HEK293T (cell line): ENCODE measurements around the gene TPCN2.

Source experiments
- CTCF ChIA-PET: fragments of 350-600 bp; formaldehyde crosslinking; extraction: SDS; loops from one replicate; lab custom pipeline; 2021; ENCODE audit warnings: antibody characterized with exemption, inconsistent platforms; lab: Yijun Ruan, JAX
- POLR2A ChIA-PET: fragments of 350-600 bp; formaldehyde crosslinking; extraction: SDS; loops from one replicate; lab custom pipeline; 2020; ENCODE audit warnings: antibody characterized with exemption, inconsistent platforms; lab: Yijun Ruan, JAX
- DNase-seq: peaks from one replicate; pipeline ENCODE4 v3.0.0; 2012; ENCODE audit warnings: mixed read lengths; ENCODE audit errors: extremely low spot score
- ARNT ChIP-seq: fragments of 450-650 bp; IDR thresholded peaks from 2 replicates; pipeline ENCODE4 v1.6.1; 2017; ENCODE audit warnings: mild to moderate bottlenecking
- BHLHE40 ChIP-seq: fragments of 450-650 bp; IDR thresholded peaks from 2 replicates; pipeline ENCODE4 v1.6.1; 2016; ENCODE audit warnings: mild to moderate bottlenecking, moderate library complexity, borderline replicate concordance
- CTBP1 ChIP-seq: fragments of 450-650 bp; IDR thresholded peaks from 2 replicates; pipeline ENCODE4 v1.6.1; 2016; ENCODE audit warnings: borderline replicate concordance
- ELF4 ChIP-seq: fragments of 450-650 bp; IDR thresholded peaks from 2 replicates; pipeline ENCODE4 v1.6.1; 2017; ENCODE audit warnings: antibody characterized with exemption
- FOXA1 ChIP-seq: fragments of 450-650 bp; IDR thresholded peaks from 2 replicates; pipeline ENCODE4 v1.6.1; 2016; ENCODE audit warnings: mild to moderate bottlenecking
- FOXK2 ChIP-seq: fragments of 450-650 bp; IDR thresholded peaks from 2 replicates; pipeline ENCODE4 v1.6.1; 2016; ENCODE audit warnings: mild to moderate bottlenecking
- FOXM1 ChIP-seq: fragments of 450-650 bp; IDR thresholded peaks from 2 replicates; pipeline ENCODE4 v1.6.1; 2017; ENCODE audit warnings: mild to moderate bottlenecking, borderline replicate concordance
- HDGF ChIP-seq: fragments of 450-650 bp; IDR thresholded peaks from 2 replicates; pipeline ENCODE4 v1.6.1; 2017; ENCODE audit warnings: antibody characterized with exemption, borderline replicate concordance
- L3MBTL2 ChIP-seq: fragments of 450-650 bp; conservative IDR thresholded peaks from 2 replicates; pipeline ENCODE4 v1.6.1; 2016; ENCODE audit warnings: mild to moderate bottlenecking
- LEF1 ChIP-seq: fragments of 450-650 bp; IDR thresholded peaks from 2 replicates; pipeline ENCODE4 v1.6.1; 2017; ENCODE audit warnings: mild to moderate bottlenecking, borderline replicate concordance
- NFRKB ChIP-seq: fragments of 450-650 bp; IDR thresholded peaks from 2 replicates; pipeline ENCODE4 v1.6.1; 2016; ENCODE audit warnings: mild to moderate bottlenecking, moderate library complexity
- PKNOX1 ChIP-seq: fragments of 450-650 bp; IDR thresholded peaks from 2 replicates; pipeline ENCODE4 v1.6.1; 2016
- SP1 ChIP-seq: fragments of 450-650 bp; IDR thresholded peaks from 2 replicates; pipeline ENCODE4 v1.6.1; 2017
- SUZ12 ChIP-seq: fragments of 450-650 bp; IDR thresholded peaks from 2 replicates; pipeline ENCODE4 v1.6.1; 2016; ENCODE audit warnings: mild to moderate bottlenecking
- TARDBP ChIP-seq: fragments of 450-650 bp; IDR thresholded peaks from 2 replicates; pipeline ENCODE4 v1.6.1; 2016
- ZNF384 ChIP-seq: fragments of 450-650 bp; IDR thresholded peaks from 2 replicates; pipeline ENCODE4 v1.6.1; 2016

Gene TPCN2

GRCh38 chr11:69005183-69005630 is 43.5 kb upstream of the TPCN2 start:
- CTCF ChIA-PET = no interaction called here
- POLR2A ChIA-PET = no interaction called here
- TF ChIP-seq TARDBP = no peak
- no peak for TF ChIP-seq ELF4
- TF ChIP-seq HDGF = no peak
- no peak for TF ChIP-seq PKNOX1
- no peak for TF ChIP-seq L3MBTL2
- no peak for TF ChIP-seq CTBP1
- TF ChIP-seq LEF1 = no peak
- TF ChIP-seq NFRKB = no peak
- TF ChIP-seq SUZ12 = no peak
- no peak for TF ChIP-seq ARNT
- no peak for TF ChIP-seq BHLHE40
- TF ChIP-seq SP1 = no peak
- TF ChIP-seq FOXM1 = no peak
- no peak for TF ChIP-seq FOXA1
- no peak for TF ChIP-seq ZNF384
- no peak for TF ChIP-seq FOXK2
- no peak for DNase-seq

- DNase-seq = no peak
- TF ChIP-seq SUZ12 (no peak), FOXA1 (no peak), FOXM1 (no peak), CTBP1 (no peak), HDGF (no peak), FOXK2 (no peak), PKNOX1 (no peak)
- ChIA-PET POLR2A (no interaction called here), CTCF (no interaction called here)
Observed at GRCh38 chr11:69005631-69006368, 42.9 kb upstream of the TPCN2 start.

- POLR2A ChIA-PET = no interaction called here
Observed at GRCh38 chr11:69006816-69007215, 41.9 kb upstream of the TPCN2 start.

GRCh38 chr11:69007975-69008381 is 40.8 kb upstream of the TPCN2 start:
- CTCF ChIA-PET = no interaction called here
- POLR2A ChIA-PET = no interaction called here
- TF ChIP-seq L3MBTL2 (no peak), ZNF384 (no peak), ARNT (no peak), HDGF (no peak), ELF4 (no peak), CTBP1 (no peak), FOXK2 (no peak), SUZ12 (no peak), PKNOX1 (no peak), TARDBP (no peak), NFRKB (no peak), LEF1 (no peak), FOXM1 (no peak), SP1 (no peak), FOXA1 (no peak), BHLHE40 (no peak)
- DNase-seq = no peak

More at GRCh38 chr11:69006816-69007215, 41.9 kb upstream of the TPCN2 start:
- no peak for DNase-seq
- no peak for TF ChIP-seq L3MBTL2
- CTCF ChIA-PET = interaction anchor here (0.6 kb wide), 1 partner anchor 9 kb away, joined by 5 read pairs; no protein-coding TSS in a partner anchor

GRCh38 chr11:69008737-69009440 is 39.8 kb upstream of the TPCN2 start:
- DNase-seq = peak; percentile 37
- POLR2A ChIA-PET = no interaction called here
- no peak for TF ChIP-seq BHLHE40
- TF ChIP-seq TARDBP = no peak
- TF ChIP-seq SUZ12 = no peak
- no peak for TF ChIP-seq ZNF384
- no peak for TF ChIP-seq NFRKB
- no peak for TF ChIP-seq FOXM1
- TF ChIP-seq HDGF = no peak
- no peak for TF ChIP-seq FOXA1
- TF ChIP-seq CTBP1 = no peak
- TF ChIP-seq FOXK2 = no peak
- TF ChIP-seq L3MBTL2 = no peak
- no peak for TF ChIP-seq SP1
- no peak for TF ChIP-seq ARNT
- CTCF ChIA-PET = no interaction called here

GRCh38 chr11:69009441-69010211 is 39.1 kb upstream of the TPCN2 start:
- POLR2A ChIA-PET = no interaction called here
- DNase-seq = no peak
- CTCF ChIA-PET = no interaction called here
- no peak for TF ChIP-seq PKNOX1
- TF ChIP-seq NFRKB = no peak
- TF ChIP-seq L3MBTL2 = no peak
- TF ChIP-seq LEF1 = no peak
- TF ChIP-seq ZNF384 = no peak
- no peak for TF ChIP-seq SUZ12
- no peak for TF ChIP-seq HDGF
- no peak for TF ChIP-seq FOXM1
- TF ChIP-seq FOXK2 = no peak
- no peak for TF ChIP-seq SP1
- no peak for TF ChIP-seq ELF4
- no peak for TF ChIP-seq TARDBP
- no peak for TF ChIP-seq FOXA1
- TF ChIP-seq CTBP1 = no peak
- TF ChIP-seq BHLHE40 = no peak
- TF ChIP-seq ARNT = no peak
